ENCODE measurements around the gene EXOC4.
"Not testable (repeated sequence)": the region's sequence is repeated elsewhere in the genome, so short reads cannot be mapped to it uniquely, and the experiment has no call there.

Gene EXOC4

DNA sequence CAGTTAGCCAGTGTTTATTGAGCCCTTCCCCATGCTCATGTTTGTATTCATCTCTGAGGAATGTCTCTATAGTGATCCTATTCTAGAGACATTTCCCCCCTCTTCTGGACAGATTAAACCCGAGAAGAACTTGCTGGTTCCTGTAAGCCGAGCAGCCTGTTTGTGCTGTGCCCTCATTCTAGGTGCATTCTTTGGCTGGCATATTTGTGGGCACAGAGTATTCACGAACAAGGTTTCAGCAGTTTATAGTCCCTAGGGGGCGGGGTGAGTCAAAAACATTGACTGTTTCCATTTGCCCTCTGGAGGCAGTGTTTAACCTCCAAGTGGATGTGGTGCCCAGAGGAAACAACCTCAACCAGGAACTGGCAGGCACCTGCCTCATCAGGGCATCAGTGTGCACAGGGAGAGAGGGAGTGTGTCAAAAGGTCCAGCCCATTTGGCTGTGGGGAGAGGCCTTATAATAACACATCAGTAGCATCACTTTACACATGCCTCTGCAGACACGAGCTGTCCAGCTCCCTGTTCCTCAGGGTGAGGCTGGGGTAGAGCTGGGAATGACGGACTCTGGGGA lies 600.9 kb downstream of the EXOC4 start:
- DNase-seq = peak; percentile 11

DNA sequence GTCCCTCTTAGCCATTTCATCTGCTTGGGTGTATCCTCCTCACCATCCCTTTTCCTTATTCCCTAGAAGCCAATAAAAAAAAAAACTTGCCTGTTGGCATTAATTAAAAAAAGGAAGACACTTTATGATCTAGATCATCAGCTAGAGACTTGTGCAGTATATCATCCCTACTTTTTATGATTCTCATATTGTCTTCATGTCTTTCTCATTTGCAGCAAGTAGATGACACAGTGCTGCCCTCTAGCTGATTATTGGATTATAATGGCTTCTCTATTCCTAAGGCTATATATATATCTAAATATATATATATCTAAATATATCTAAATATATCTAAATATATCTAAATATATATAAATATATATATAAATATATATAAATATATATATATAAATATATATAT lies 601.9 kb downstream of the EXOC4 start:
- DNase-seq = no peak

- no peak for DNase-seq
Measured at GRCh38 chr7:133857376-133858119, 604.7 kb downstream of the EXOC4 start.

DNA sequence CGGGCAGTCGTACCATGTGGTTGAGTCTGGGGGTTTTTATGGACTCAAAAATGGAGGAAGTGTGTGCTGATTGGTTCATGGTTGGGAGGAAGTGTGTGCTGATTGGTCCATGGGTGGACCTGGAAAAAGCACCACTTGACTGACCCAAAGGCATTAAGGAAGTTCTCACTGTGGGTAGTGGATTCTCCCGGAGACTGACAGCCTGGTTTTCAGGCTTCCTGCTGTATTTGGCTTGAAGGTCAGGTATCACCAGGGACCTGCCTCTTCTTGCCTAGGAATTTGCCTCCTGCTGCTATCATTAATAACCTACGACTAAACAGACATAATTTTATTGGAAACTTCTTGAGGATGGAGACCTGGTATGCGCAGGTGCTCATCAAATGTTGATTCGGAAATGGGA lies 605.4 kb downstream of the EXOC4 start:
- no peak for DNase-seq

GRCh38 chr7:133859231-133859630 lies 606.4 kb downstream of the EXOC4 start:
- no peak for DNase-seq

- no peak for DNase-seq
Measured at GRCh38 chr7:133859871-133860450, 607.1 kb downstream of the EXOC4 start.

- no peak for DNase-seq
Measured at GRCh38 chr7:133860628-133861335, 607.9 kb downstream of the EXOC4 start.

GRCh38 chr7:133861876-133862275 lies 609.0 kb downstream of the EXOC4 start:
- DNase-seq = no peak

- DNase-seq = no peak
Measured at GRCh38 chr7:133863362-133864061, 610.6 kb downstream of the EXOC4 start.

GRCh38 chr7:133869556-133869955 lies 616.7 kb downstream of the EXOC4 start:
- no peak for DNase-seq

DNA sequence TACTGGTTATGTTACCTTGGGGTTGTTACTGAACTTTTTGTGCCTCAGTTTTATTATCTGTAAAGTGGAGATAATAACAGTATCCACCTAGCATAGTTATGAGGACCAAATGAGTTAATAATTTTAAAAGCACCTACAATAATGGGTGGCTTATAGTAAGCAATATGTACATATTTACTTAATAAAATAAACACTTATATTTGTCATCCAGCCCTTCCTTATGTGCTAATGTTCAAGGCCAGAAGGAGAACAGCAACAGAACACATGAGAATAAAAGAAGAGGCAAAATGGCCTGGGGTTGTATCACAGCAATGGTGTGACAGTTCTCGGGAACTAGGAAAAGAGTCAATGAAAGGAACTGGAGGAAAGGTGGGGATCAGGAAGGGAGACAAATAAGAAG lies 618.9 kb downstream of the EXOC4 start:
- DNase-seq = no peak

- no peak for DNase-seq
Measured at GRCh38 chr7:133873187-133873586, 620.3 kb downstream of the EXOC4 start.

- no peak for DNase-seq
Measured at GRCh38 chr7:133873631-133874030, 620.8 kb downstream of the EXOC4 start.

DNA sequence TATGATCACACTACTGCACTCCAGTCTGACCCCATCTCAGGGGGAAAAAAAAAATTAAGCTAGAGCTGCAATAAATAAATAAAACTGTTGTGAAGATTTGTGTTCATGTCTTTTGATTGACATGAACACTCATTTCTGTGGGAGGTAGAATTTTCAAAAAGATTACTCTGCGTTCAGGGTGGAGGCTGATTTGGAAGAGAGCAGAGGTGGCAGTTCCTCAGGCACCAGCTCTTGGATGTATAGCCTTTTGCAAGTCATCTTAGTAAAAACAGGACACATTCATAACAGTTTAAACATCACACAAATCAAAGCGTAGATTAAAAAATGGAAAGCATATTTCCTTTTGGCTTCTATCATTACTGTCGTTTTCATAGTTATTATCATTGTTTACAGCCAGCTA lies 630.7 kb downstream of the EXOC4 start:
- DNase-seq = no peak

DNA sequence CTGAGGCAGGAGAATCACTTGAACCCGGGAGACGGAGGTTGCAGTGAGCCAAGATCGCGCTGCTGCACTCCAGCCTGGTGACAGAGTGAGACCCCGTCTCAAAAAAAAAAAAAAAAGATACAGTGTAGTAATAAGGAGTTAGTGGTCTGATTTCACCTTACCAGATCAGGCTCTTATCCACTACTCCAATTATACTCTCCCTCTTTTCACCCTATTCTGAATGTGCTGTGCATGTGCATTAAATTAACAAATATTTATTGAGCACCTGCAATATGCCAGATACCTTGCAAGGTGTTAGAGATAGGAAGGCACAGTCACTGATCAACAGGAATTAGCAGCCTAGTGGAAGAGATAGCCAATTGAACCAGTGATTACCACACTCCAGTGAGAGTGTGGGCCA lies 632.3 kb downstream of the EXOC4 start:
- DNase-seq = no peak

DNA sequence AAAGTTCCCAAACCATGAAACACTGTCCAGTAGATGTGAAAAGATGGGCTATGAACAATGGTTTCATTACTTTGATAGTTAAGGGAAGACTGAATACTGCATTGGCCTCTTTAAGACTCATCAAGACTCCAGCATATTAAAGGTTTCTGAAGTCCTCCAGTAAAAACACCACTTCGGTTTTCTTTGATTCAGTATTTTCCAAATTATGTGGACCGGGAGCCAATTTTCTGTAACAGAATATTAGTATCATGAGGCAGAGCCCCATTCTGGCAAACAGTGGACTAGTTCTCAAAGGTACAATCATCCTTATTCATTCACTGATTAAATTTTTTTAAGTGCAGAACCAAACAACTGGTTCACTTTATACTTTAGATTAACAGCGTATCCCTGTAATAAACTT lies 633.2 kb downstream of the EXOC4 start:
- no peak for DNase-seq

GRCh38 chr7:133886797-133887196 lies 633.9 kb downstream of the EXOC4 start:
- DNase-seq = no peak

- DNase-seq = no peak
Measured at GRCh38 chr7:133887459-133887858, 634.6 kb downstream of the EXOC4 start.

GRCh38 chr7:133888061-133888930 lies 635.4 kb downstream of the EXOC4 start:
- no peak for DNase-seq

- no peak for DNase-seq
Measured at GRCh38 chr7:133904776-133905175, 651.9 kb downstream of the EXOC4 start.

DNA sequence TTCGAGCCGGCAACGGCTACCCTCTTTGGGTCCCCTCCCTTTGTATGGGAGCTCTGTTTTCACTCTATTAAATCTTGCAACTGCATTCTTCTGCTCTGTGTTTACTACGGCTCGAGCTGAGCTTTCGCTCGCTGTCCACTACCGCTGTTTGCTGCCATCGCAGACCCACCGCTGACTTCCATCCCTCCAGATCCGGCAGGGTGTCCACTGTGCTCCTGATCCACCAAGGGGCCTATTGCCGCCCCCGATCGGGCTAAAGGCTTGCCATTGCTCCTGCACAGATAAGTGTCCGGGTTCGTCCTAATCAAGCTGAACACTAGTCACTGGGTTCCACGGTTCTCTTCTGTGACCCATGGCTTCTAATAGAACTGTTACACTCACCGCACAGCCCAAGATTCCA lies 653.7 kb downstream of the EXOC4 start:
- not testable (repeated sequence) for DNase-seq

DNA sequence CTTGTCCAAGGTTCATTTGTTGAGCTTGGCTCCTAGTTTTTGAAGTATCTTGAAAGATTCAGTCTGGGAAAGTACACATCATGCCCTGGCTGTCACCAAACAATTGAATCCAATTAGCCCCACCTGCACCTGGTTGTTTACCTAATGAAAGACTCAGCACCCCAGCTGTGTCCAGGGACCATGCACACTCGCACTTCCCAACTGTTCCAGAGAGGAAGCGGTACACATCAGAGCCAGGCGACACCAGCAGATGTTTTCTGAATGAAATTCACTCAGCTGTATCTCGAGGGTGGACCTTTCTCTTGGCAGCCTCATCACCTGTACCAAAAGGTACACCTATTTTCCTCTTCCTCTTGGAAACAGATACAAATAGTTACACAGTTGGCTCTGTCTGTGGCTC lies 657.9 kb downstream of the EXOC4 start:
- DNase-seq = no peak

All from stimulated activated CD4-positive, alpha-beta T cell treated with anti-CD3 and anti-CD28 coated beads, Interleukin-15, amount 100 ng/mL, for 24 hours (primary cell).